ENCODE data around the gene GABRG3.

GABRG3 gene

GRCh38 chr15:27254801-27255200 lies 283.8 kb downstream of the GABRG3 start:
- no peak for DNase-seq

- no peak for DNase-seq
Measured at GRCh38 chr15:27256446-27256845, 285.5 kb downstream of the GABRG3 start.

DNA sequence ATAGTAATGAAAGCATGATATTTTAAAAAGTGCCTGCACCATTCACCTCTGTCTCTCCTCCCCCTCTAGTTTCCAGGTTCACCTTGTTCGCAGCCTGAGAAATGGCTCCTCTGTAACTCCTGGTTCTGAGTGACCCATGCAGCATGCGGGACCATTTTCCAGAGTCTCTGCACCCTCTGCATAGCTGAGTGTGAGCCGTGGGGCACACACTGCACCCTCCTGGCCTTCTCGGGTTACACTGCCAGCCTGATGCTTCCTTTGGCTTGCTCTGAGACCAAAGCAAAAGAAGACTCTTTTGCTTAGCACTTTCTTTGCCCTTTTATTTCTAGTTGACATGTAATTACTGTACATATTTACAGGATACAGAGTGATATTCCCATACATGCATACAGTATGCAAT lies 287.3 kb downstream of the GABRG3 start:
- no peak for DNase-seq

GRCh38 chr15:27260523-27260922 lies 289.5 kb downstream of the GABRG3 start:
- no peak for DNase-seq

GRCh38 chr15:27268923-27269322 lies 297.9 kb downstream of the GABRG3 start:
- DNase-seq: no peak

DNA sequence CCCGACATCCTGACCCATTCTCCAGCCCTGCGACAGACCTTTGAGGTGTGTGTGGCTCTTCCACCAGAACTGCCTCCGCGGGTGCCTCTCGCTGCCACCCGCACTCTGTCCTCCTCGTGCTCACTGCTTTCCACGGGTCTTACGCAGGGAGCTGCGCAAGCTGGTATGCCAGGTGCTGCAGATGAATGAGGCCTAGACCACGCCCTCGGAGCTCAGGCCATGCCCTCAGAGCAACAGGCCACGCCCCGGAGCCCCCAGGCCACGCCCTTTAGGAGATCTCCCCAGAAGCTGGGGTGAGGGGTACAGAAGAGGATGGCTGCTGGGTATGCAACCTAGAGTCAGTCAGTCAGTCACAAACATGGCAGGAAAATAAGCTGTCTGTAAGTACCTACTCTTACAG lies 300.3 kb downstream of the GABRG3 start:
- no peak for DNase-seq

DNA sequence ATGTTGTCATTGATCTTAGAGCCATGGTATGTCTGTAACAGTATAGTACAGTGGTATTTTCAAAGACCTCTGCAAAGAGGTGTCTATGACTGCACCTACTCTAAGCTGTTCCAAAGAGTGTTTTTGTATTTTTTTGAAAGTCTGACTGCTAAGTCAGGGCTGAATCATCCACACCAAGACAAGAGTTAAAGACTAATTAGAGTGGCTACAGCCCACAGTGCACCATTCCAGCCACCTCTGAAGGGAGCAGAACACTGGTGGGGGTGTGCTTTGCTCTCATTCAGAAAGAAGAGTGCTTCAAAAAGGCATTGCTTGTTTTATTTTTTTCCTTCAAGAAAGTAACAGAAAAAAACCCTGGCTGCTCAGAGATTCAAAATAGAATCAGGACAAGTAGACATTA lies 301.4 kb downstream of the GABRG3 start:
- no peak for DNase-seq

DNA sequence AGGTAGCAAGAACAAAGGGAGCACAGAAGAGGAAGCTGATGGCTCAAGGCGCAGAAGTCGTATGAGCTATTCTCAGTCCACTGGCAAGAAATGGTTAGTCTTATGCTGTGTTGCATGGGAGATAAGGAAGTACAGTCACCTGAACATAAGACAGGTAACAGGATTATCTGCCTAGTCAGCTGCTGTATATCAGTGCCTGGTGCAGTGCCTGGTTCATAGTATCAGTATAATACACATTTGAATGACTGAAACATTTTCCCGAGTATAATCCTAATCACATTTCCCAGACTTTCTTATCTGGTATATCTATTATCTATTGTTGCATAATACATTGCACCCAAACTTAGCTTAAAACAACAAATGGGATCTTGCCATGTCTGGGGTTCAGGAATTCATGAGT lies 302.5 kb downstream of the GABRG3 start:
- DNase-seq: no peak

DNA sequence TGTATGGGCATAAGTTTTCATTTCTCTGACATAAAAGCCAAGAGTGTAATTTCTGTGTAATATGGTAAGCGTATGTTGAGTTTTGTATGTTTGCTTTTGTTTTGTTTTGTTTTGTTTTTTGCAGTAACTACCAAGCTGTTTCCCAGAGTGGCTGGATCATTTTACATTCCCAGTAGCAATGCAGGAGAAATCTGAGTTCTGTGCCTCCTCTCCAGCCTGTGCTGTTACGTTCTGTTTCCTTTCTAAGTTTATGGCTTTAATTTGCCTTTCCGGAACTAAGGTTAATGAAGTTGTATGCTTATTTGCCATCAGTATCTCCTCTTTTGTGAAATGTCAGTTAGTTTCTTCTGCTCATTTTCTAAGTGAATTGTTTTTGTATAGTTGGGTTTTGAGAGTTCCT lies 307.8 kb downstream of the GABRG3 start:
- DNase-seq: no peak

DNA sequence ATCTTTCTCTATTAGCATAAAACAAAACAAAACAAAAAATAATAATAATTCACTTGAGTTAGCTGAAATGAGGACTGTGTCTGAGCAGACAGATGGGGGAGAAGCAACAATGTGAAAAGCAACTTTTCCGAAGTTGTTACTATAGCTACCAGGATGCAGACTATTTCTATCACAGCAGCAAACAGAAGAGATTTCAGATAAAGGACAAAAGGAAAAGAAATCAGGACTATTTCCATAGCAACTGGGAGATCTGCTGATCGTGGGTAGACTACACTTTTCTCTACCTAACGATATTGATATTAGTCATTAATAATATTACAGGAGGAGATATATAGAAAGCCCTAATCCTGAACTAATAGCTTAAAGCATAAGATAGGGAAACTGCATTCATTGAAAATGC lies 321.7 kb downstream of the GABRG3 start:
- no peak for DNase-seq

DNA sequence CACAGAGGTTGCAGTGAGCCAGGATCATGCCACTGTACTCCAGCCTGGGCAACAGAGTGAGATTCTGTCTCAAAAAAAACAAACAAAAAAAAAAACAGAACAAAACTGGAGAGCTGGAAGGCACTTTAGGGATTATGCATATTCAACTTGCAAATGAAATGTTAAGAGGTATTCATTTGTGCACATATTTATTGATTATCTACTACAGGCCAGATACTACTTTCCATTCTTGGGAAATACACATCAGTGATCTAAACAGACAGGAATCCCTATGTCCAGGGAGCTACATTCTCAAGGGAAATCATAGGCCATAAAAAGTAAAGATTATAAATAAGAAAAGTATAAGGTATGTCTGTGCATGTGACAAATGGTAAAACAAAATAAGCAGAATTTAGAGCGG lies 322.6 kb downstream of the GABRG3 start:
- DNase-seq: no peak

DNA sequence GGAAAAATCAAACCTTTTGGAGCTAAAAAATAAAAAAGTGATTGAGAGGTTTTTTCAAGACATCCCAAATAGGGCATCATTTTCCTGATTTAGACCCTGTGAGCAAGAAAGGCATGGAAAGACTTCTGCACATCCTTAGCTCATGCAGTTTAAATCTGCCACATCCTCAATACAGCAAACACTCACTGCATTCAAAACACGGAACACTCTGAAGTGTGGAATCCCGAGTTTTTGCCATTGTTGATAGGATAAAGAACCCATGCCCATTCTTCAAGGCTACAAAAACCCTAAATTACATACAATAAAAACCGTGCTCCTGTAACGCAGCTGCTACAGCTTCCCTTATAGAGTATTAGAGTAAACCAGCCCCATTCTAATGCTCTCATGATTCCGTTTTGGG lies 346.8 kb downstream of the GABRG3 start:
- DNase-seq: no peak

GRCh38 chr15:27323801-27324200 lies 352.8 kb downstream of the GABRG3 start:
- no peak for DNase-seq

- DNase-seq: no peak
Measured at GRCh38 chr15:27324886-27325615, 354.1 kb downstream of the GABRG3 start.

- DNase-seq: no peak
Measured at GRCh38 chr15:27327467-27328025, 356.6 kb downstream of the GABRG3 start.

GRCh38 chr15:27328186-27328585 lies 357.2 kb downstream of the GABRG3 start:
- no peak for DNase-seq

GRCh38 chr15:27328608-27329007 lies 357.6 kb downstream of the GABRG3 start:
- DNase-seq: no peak

- DNase-seq: no peak
Measured at GRCh38 chr15:27330326-27330725, 359.3 kb downstream of the GABRG3 start.

GRCh38 chr15:27336676-27337075 lies 365.7 kb downstream of the GABRG3 start:
- no peak for DNase-seq

GRCh38 chr15:27339138-27339537 lies 368.2 kb downstream of the GABRG3 start:
- DNase-seq: no peak

- DNase-seq: no peak
Measured at GRCh38 chr15:27341780-27342343, 370.9 kb downstream of the GABRG3 start.

GRCh38 chr15:27342991-27343390 lies 372.0 kb downstream of the GABRG3 start:
- no peak for DNase-seq

DNA sequence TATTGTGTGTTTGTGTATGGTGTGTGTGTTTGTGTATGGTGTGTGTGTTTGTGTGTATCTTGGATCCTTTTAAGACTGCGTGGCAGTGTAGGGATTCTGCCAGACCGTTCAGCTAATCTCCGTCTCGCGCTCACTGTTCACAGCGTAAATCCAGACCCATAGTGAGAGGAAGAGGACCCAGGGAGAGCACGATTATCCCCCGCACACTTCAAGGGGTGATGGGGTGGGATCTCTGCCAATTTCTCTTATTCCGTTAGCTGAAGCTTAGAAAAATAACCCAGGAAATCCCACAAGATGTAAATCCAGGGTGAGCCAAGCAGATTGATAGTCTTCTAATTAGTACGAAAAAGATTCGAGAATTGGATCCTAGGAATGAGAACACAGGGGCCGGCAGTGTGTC lies 381.2 kb downstream of the GABRG3 start:
- DNase-seq: no peak

GRCh38 chr15:27353856-27354255 lies 382.9 kb downstream of the GABRG3 start:
- no peak for DNase-seq

All from MV-4-11 (cell line).